GM19452 (cell line): ENCODE results near the gene PRIM2.
A peak's percentile ranks its signal among the peaks of the same experiment; 100 is the strongest.
"Not testable (repeated sequence)": the region's sequence is repeated elsewhere in the genome, so short reads cannot be mapped to it uniquely, and the experiment has no call there.

Experiments used
- ATAC-seq: cut with Tn5 transposase; IDR thresholded peaks from one replicate; pipeline ENCODE4 v1.9.1; 2021; ENCODE audit not compliant: unreplicated experiment

PRIM2 gene

DNA sequence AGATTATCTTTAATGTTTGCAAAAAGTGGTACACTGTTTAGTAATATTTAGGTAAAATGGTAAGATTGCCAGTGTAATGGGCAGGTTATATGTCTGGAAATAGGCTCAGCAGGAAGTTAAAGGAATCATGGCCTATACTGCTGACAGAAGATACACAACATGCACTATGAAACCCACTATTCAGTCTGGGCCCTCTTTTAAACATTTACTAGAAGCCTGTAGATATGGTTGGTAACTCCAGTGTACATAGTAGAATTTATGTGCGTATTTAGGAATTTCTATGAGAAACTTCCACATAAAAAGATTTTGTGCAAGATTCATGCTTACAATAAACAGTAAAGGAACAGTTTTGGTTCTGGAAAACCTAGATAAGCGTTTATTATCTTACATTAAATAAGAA, 178.8 kb downstream of the PRIM2 start:
- ATAC-seq = not testable (repeated sequence)

DNA sequence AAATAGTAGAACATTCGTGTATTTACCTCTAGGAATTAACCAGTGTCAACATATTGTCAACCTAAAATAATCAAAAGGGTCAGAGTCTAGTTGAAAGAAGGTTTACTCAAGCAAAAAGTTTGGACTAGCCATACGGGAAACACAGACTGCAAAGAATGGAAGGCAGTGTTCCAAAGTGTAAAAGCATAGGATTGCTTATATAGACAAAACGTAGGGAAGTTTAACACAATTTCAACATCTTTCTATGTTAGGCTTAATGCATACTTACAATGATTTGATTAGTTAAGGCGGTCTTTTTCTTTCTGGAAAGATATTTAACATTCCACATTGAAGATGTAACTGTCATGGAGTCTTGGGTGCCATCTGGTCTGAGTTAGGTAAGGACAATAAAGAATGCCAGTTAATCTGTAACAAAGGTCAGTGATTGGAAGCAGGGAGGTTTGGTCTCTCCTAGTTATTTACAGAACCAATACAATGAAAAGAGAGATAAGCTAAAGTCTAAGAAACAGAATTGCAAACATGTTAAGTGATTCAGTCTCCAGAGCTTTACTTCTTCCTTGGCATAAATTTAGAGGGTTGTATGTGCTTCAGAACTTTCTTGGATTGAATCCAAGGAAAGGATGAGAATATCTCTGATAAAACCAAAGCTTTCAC, 183.1 kb downstream of the PRIM2 start:
- not testable (repeated sequence) for ATAC-seq

DNA sequence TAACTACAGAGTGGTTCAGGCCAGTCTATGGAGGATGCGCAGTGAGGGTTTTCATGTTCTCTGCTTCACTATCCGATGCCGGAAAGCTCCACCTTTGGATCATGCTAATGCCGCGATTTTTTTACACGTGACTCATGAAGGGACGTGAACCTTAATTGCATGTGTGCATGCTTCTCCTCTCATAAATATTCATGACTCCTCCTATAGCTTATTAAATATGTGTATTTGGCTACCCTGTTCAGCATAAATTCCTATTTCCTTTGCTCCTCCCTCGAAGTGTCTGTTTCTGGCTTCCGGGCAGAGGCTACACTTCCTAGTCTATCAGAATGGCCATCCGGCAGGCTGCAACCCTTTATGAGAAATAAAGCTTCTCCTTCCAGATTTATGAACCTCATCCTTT, 185.0 kb downstream of the PRIM2 start:
- not testable (repeated sequence) for ATAC-seq

DNA sequence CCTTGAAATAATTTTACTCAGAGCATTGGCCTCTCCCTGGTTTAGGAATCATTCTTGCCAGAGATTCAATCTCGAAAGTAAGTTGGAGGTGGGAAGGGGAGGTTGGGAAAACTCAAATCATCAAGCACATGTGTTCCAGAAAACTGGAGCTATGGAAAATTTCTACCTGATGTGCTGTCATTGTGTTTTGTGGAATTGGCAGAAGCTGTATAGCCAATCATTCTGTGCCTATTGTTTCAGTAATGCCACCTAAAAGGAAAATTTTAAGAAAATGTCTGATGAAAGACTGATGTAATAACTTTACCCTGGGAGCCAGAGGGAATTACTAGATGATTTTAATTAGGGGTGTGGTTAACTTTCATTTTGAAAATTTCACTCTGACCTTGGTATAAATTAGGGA, 187.8 kb downstream of the PRIM2 start:
- not testable (repeated sequence) for ATAC-seq

DNA sequence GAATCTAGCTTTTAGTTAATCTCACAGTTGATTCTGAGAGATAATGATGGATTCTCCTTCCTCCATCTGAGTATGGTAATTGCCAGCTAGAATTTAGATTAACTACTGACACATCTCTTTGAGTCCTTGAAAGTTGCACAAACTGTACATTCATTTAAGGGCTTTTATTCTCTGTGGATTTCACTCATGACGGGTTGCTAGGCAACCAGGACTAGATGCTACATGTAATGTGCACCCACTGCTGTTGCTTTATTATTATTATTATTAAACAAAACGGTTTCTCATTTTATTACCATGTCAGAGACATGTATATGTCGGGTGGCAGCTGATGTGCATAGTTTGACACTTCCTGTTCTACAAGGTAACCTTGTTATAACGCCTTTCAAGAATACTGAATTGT, 193.0 kb downstream of the PRIM2 start:
- ATAC-seq = not testable (repeated sequence)

DNA sequence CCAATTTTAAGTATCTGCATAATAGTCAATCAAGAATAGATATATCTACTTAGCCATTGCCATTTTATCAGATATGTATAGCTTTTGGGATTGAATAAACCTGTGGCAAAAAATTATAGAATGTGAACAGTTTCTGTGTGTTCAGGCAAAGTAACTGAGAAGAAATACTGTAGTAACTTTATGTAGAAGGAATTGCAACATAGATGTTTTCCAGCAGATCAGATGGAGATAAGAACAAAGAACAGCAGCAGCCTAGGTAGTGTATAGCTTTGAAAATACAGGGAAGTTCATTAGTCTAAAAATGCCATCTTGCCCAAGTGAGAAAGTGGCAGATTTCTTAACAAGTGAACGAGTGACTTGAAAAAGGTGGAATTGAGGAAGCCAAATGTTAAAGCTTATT, 197.7 kb downstream of the PRIM2 start:
- not testable (repeated sequence) for ATAC-seq

DNA sequence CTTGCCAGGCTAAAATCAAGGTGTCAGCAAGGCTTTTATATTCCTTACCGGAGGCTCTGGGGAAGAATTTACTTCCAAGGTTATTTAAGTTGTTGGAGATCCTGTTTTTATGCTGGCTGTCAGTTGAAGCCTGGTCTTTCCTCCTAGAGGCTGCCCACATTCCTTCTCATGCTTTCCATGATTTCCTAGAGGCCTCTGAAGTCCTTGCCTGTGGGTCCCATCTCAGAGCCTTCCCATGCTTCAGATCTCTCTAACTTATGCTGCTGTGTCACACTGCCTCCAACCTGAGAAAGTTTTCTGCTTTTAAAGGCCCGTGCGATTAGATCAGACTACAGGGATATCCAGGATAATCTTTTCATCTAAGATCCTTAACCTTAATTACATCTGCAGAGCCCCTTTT, 198.4 kb downstream of the PRIM2 start:
- not testable (repeated sequence) for ATAC-seq

DNA sequence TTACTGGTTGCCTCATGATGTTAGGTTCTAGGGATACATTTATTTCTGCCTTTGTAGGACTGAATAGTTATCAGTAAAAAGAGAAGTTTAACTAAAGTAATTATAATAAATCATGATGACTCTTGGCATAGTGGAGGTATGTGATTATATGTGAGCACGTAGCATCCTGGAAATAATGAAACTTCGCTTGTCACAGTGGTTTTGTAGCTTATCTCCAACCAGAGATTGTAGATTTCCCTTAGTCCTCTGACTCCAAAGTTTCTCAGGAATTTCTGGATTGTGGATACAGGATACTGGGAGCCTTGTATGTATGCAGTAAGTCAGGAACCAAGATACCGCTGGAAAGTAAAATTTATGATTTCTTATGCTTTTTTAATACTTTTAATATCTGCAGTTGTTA, 199.3 kb downstream of the PRIM2 start:
- ATAC-seq = not testable (repeated sequence)

- not testable (repeated sequence) for ATAC-seq
These were observed 201.8 kb downstream of the PRIM2 start for GRCh38 chr6:57519198-57519597.

- ATAC-seq = not testable (repeated sequence)
These were observed 203.7 kb downstream of the PRIM2 start for GRCh38 chr6:57521085-57521484.

DNA sequence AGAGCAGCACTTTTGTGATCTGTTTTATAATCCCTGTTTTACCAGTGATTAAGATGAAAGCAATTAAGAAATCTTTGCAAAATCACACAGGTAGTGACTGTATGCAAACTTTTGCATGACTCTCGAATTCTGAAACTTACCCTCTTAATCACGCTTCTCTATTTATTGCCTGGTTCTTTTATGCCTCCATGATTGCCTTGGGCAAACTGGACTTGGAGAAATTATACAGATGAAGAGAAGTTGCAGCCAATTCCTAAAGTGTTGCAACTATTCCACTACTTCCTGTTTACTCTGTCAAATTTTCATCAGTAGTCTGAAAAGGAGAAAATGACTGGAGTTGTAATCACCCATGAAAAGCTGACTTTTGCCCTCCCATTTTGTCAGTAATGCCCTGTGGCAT, 205.8 kb downstream of the PRIM2 start:
- ATAC-seq = not testable (repeated sequence)

GRCh38 chr6:57529755-57530154, 212.3 kb downstream of the PRIM2 start:
- ATAC-seq = not testable (repeated sequence)

DNA sequence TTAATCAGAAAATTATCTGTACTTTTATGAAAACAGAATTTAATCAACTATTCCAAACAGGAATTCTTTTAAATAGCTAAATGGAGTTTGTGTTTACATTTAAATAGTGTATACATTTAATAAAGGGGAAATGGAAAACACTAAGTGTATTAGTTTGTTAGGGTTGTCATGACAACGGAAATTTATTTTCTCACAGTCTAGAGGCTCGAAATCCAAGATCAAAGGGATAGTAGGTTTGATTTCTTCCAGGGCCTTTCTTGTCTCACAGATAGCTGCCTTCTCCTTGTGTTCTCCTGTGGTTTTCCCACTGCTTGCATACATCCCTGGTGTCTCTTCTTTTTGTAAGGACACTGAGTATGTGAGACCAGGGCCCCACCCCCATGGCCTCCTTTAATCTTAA, 215.2 kb downstream of the PRIM2 start:
- ATAC-seq = not testable (repeated sequence)

GRCh38 chr6:57535121-57535520, 217.7 kb downstream of the PRIM2 start:
- ATAC-seq = not testable (repeated sequence)

DNA sequence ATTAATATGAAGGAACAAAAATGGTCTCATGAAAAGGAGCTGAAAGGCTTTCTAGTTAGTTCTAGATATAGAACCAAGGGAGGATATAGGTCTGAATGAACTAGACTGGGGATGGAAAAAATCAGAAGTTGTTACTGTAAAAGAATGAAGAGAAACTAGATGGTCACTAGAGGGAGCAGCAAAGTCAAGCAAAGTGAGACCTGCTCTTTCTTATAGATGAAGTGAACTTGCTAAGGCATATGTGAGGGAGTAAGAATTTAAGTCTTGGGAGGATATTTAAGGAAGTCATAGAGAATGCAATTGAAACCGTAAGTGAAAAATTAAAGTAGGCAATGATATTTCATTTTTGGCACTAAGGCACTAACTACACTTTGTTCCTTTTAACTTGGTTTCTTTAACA, 218.6 kb downstream of the PRIM2 start:
- ATAC-seq = peak; percentile 64

DNA sequence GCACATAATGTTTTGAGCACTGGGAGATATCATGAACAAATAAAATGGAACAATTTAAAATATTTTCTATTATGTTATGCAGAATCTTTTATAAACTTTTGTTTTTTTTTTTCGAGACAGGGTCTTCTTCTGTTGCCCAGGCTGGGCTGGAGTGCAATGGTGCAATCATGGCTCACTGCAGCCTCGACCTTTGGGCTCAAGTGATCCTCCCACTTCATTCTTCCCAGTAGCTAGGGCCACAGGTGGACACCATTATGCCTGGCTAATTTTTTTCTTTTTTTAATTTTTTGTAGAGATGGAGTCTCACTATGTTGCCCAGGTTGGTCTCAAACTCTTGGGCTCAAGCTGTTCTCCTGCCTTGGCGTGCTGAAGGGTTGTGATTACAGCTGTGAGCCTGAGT, 220.5 kb downstream of the PRIM2 start:
- ATAC-seq = not testable (repeated sequence)

DNA sequence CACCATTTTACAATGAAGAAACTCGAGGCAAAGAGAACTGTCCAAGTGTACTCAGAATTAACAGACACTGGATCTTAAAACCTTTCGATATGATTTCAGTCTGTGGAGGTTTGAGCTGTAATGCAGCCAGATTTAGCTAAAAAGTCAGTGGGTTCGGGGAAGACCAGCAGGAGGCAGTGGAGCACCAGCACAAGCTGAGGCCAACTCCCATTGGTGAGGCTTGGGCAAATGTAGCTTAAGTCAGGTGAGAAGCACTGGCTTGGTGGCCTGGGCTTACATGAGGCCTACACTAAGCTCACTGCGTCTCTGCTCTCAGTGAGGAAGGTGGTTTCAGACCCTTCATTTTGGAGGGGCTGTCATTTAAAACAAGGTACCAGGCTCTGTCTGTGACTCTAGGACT, 234.5 kb downstream of the PRIM2 start:
- ATAC-seq = not testable (repeated sequence)

- ATAC-seq = not testable (repeated sequence)
These were observed 240.4 kb downstream of the PRIM2 start for GRCh38 chr6:57557855-57558254.

DNA sequence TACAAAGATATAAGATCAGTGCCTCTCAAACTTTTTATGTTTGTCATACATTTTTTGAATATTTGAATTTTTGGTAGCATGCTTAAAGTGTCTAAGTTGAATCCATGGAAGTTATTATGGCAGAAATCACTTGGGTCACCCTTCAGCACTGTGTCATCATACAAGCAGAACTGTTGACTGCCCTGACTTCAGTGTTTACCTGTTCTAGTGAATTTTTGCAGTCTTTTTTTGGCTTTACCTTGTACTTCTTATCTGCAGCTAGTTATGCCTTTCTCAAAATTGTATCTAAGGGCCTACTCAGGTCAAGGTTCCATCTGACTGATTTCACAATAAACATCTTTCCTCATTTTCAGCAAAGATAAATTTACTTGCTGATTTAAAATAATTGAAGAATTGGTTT, 241.7 kb downstream of the PRIM2 start:
- ATAC-seq = not testable (repeated sequence)

DNA sequence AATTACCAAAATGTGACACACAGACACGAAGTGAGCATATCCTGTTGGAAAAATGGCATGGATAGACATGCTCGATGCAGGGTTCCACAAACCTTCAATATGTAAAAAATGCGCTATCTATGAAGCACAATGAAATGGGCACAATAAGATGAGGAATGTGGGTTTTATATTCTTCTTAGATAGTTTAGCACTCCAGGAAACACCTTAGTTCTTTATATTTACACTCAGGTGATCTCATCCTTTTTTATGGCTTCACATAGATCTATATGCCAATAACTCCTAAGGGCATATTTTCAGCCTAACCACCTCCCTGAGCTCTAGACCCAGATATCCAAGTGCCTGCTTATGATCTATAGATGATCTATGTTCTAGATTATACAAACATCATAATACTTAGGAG, 244.8 kb downstream of the PRIM2 start:
- ATAC-seq = not testable (repeated sequence)

GRCh38 chr6:57572119-57572518, 254.7 kb downstream of the PRIM2 start:
- not testable (repeated sequence) for ATAC-seq

GRCh38 chr6:57572844-57573243, 255.4 kb downstream of the PRIM2 start:
- ATAC-seq = not testable (repeated sequence)

- ATAC-seq = not testable (repeated sequence)
These were observed 259.6 kb downstream of the PRIM2 start for GRCh38 chr6:57577023-57577422.
